Osteoblast (primary cell): ENCODE measurements around the gene LGI2. TPM values are rescaled to one million over a fixed set of nuclear protein-coding genes. Genes with fewer than 3 reads are reported as not detected.

Experiments used
- DNase-seq: peaks from one replicate; pipeline ENCODE4 v3.0.0; 2011; ENCODE audit warnings: low spot score, mixed read lengths; ENCODE audit not compliant: insufficient read length; ENCODE audit errors: missing footprints
- H2AFZ ChIP-seq: 2 replicates; pipeline ENCODE4 v1.6.0; 2011; ENCODE audit warnings: mild to moderate bottlenecking, low read length
- H3K27ac ChIP-seq: 2 replicates; pipeline ENCODE4 v1.5.1; 2011; ENCODE audit warnings: mild to moderate bottlenecking, low read depth, low read length, moderate library complexity
- H3K27me3 ChIP-seq: 2 replicates; pipeline ENCODE4 v1.6.0; 2012; ENCODE audit warnings: mild to moderate bottlenecking, control low read depth, inconsistent platforms, low read length, moderate library complexity; ENCODE audit not compliant: insufficient read depth
- H3K36me3 ChIP-seq: 2 replicates; pipeline ENCODE4 v1.5.1; 2011; ENCODE audit warnings: mild to moderate bottlenecking, low read length, control low read depth, moderate library complexity; ENCODE audit not compliant: insufficient read depth
- H3K4me1 ChIP-seq: 2 replicates; pipeline ENCODE4 v1.5.1; 2011; ENCODE audit warnings: mild to moderate bottlenecking, low read length, control low read depth, moderate library complexity; ENCODE audit not compliant: insufficient read depth
- H3K4me2 ChIP-seq: 2 replicates; pipeline ENCODE4 v1.6.0; 2011; ENCODE audit warnings: mild to moderate bottlenecking, low read length; ENCODE audit not compliant: insufficient read depth
- H3K4me3 ChIP-seq: fragments of 200-600 bp; sonication (generic); 3 replicates; pipeline ENCODE4 v1.5.1; 2012; ENCODE audit warnings: mild to moderate bottlenecking, low read length, inconsistent platforms; ENCODE audit not compliant: insufficient read depth
- H3K79me2 ChIP-seq: 2 replicates; pipeline ENCODE4 v1.6.0; 2012; ENCODE audit warnings: mild to moderate bottlenecking, low read length, control low read depth, inconsistent platforms; ENCODE audit not compliant: insufficient read depth
- H3K9me3 ChIP-seq: 2 replicates; pipeline ENCODE4 v1.5.1; 2011; ENCODE audit warnings: low read depth, low read length, control low read depth
- H4K20me1 ChIP-seq: 2 replicates; pipeline ENCODE4 v1.6.0; 2012; ENCODE audit warnings: mild to moderate bottlenecking, low read length, control low read depth; ENCODE audit not compliant: insufficient read depth
- total RNA-seq: library from RNA; depleted of rRNA; stranded (reverse); fragments of >200 nt; gene quantifications from 2 replicates; pipeline ENCODE4 v1.2.3, GENCODE V29; 2012
- TF ChIP-seq, protein P1 (sequence below): IDR thresholded peaks from 2 replicates; pipeline ENCODE4 v1.5.1; 2011; ENCODE audit warnings: mild to moderate bottlenecking, low read depth, low read length, moderate library complexity; ENCODE audit errors: extremely low read depth

The LGI2 gene
- total RNA-seq, 1 donor, result under 0.01 TPM

DNA sequence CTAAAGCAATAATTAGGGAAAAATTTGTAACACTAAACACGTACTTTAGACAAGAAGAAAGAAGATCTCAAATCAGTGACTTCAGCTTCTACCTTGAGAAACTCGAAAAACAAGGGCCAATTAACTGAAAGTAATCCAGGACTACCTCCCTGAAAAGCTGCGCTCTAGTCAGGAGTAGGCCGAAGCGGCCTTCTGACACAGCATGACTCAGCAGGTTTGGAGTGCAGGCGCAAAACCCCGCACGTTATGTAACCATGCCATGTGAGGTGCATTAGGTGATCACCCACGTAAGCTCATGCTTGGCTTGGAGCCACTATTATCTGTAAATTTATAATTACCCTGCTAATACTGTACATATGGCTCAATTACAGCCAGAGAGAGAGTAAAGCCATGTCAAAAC, 65.1 kb downstream of the LGI2 start:
- Histone ChIP-seq H4K20me1 (no peaks in the 10 kb centered on the region), H3K27ac (no peak overlapping the region), H3K36me3 (no peaks in the 10 kb centered on the region), H3K79me2 (no peaks in the 10 kb centered on the region), H3K27me3 (no peaks in the 10 kb centered on the region), H2AFZ (no peak overlapping the region), H3K9me3 (no peaks in the 10 kb centered on the region), H3K4me3 (no peak overlapping the region), H3K4me2 (no peak overlapping the region), H3K4me1 (no peaks in the 10 kb centered on the region)
- TF ChIP-seq, protein P1, sequence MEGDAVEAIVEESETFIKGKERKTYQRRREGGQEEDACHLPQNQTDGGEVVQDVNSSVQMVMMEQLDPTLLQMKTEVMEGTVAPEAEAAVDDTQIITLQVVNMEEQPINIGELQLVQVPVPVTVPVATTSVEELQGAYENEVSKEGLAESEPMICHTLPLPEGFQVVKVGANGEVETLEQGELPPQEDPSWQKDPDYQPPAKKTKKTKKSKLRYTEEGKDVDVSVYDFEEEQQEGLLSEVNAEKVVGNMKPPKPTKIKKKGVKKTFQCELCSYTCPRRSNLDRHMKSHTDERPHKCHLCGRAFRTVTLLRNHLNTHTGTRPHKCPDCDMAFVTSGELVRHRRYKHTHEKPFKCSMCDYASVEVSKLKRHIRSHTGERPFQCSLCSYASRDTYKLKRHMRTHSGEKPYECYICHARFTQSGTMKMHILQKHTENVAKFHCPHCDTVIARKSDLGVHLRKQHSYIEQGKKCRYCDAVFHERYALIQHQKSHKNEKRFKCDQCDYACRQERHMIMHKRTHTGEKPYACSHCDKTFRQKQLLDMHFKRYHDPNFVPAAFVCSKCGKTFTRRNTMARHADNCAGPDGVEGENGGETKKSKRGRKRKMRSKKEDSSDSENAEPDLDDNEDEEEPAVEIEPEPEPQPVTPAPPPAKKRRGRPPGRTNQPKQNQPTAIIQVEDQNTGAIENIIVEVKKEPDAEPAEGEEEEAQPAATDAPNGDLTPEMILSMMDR, result no peak
- DNase-seq, result no peak

DNA sequence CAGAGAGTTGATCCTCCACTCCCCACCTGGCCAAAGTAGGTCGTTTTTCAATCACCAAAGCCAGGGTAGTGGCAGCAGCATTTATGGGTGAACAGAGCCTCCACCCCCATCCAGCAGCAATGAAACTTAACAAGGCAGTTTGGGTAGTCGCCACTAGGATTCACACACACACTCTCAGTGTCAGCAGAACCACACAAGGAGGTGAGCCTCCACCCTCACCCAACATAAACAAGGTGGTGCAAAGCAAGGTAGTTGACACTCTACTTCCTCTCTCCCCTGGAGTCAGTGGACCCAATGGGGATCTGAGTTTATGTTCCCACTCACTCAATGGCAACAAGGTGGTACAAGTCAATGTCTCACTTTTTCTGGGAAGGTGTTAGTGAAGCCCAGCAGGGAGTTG, 67.5 kb downstream of the LGI2 start:
- no peaks in the 10 kb centered on the region for H3K36me3 ChIP-seq
- H3K27ac ChIP-seq, result no peak overlapping the region
- H2AFZ ChIP-seq, result no peak overlapping the region
- DNase-seq, result no peak
- TF ChIP-seq, protein P1, result no peak
- no peak overlapping the region for H3K4me3 ChIP-seq
- no peaks in the 10 kb centered on the region for H3K79me2 ChIP-seq
- no peaks in the 10 kb centered on the region for H3K4me1 ChIP-seq
- no peaks in the 10 kb centered on the region for H4K20me1 ChIP-seq
- H3K4me2 ChIP-seq, result no peak overlapping the region
- H3K9me3 ChIP-seq, result no peaks in the 10 kb centered on the region
- no peaks in the 10 kb centered on the region for H3K27me3 ChIP-seq

DNA sequence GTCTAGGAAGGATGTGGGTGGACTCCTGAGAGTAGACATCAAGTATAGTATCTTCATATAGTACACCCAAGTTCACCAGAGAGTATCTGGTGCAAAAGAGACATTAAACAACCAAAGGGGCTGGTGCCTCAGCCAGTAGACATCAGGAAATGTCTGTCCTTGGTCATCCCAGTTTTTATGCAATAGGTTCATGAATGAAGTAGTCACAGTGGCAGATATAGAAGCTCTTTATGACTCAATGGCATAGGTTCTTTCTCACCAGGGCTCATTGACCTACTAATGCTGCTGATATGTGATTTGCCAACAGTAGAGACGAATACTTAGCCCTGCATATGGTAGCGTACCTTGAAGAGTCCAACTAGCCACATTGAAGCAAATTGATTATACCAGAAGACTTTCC, 72.9 kb downstream of the LGI2 start:
- Histone ChIP-seq H3K4me3 (no peak overlapping the region), H3K36me3 (no peaks in the 10 kb centered on the region), H3K4me2 (no peak overlapping the region), H2AFZ (no peak overlapping the region), H3K79me2 (no peaks in the 10 kb centered on the region), H3K27ac (no peak overlapping the region), H3K9me3 (peaks cover 2% of the 10 kb centered on the region), H4K20me1 (no peaks in the 10 kb centered on the region), H3K4me1 (no peaks in the 10 kb centered on the region), H3K27me3 (no peaks in the 10 kb centered on the region)
- DNase-seq, result no peak
- TF ChIP-seq, protein P1, result no peak

DNA sequence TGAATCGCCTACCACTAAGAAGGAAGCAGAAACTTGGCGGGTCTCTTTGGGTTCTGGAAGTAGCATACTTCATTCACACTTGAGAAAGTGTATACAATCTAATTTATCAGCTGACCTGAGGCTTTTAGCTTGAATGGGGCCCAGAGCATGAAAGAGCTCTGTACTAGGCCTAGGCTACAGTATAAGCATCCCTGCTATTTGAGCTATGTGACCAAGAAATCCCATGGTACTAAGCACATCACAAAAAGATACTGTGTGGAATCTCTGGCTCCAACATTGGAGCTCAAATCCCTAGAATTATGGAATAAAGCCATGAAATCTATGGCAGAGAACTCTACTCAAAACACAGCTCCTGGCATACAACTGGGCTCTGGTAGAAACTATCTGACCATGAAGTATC, 74.0 kb downstream of the LGI2 start:
- TF ChIP-seq, protein P1, result no peak
- Histone ChIP-seq H3K27me3 (peaks cover 2% of the 10 kb centered on the region), H3K9me3 (peaks cover 2% of the 10 kb centered on the region), H4K20me1 (no peaks in the 10 kb centered on the region), H2AFZ (no peak overlapping the region), H3K4me3 (no peak overlapping the region), H3K27ac (no peak overlapping the region), H3K79me2 (no peaks in the 10 kb centered on the region), H3K36me3 (no peaks in the 10 kb centered on the region), H3K4me1 (no peaks in the 10 kb centered on the region), H3K4me2 (no peak overlapping the region)
- no peak for DNase-seq
